ENCODE results near the gene ZSCAN1. TPM values are rescaled to one million over a fixed set of nuclear protein-coding genes. Genes with fewer than 3 reads are reported as not detected.

Gene ZSCAN1
- total RNA-seq, 1 donor from 2014 or later = 0.67 TPM

DNA sequence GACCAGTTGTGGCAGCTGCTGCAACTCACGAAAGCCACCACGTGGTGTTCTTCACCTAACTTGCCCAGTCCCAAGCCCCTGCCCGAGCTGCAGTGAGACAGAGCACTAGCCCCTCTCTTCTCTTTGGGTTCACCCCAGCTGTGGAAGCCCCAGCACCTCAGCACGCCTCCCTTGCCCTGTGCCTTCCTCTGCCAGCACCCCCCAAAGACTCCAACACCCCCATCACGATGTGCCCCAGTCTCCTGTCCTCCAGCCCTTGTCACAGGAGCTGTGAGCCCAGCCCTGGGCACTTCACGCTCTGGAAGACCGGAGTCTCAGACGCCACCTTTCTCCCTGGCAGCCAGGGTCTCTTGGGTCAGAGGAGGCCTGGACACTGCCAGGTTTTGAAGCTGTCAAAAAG lies 23.0 kb downstream of the ZSCAN1 start:
- Histone ChIP-seq H3K79me2 (ENCODE audit: low read depth) (no peaks in the 10 kb centered on the region), H3K4me1 (peaks cover 8% of the 10 kb centered on the region), H4K20me1 (ENCODE audit: low read depth) (no peaks in the 10 kb centered on the region), H3K36me3 (no peaks in the 10 kb centered on the region), H3F3A (ENCODE audit: low read depth) (peaks cover 6% of the 10 kb centered on the region), H3K9ac (no peak overlapping the region), H3K27ac (no peak overlapping the region), H3K4me2 (no peak overlapping the region), H3K27me3 (no peaks in the 10 kb centered on the region), H2AFZ (replicated peaks) (no peak overlapping the region), H3K4me3 (no peak overlapping the region), H3K9me3 (ENCODE audit: low read depth) (no peaks in the 10 kb centered on the region)
- Mint-ChIP-seq H3K27me3 (ENCODE audit: insufficient read depth, low read depth) (peaks cover 16% of the 10 kb centered on the region), H3K36me3 (peaks cover 12% of the 10 kb centered on the region), H3K4me3 (no peak overlapping the region), H3K27ac (no peak overlapping the region), H3K9me3 (peaks cover 67% of the 10 kb centered on the region), H3K4me1 (peaks cover 3% of the 10 kb centered on the region)
- TF ChIP-seq, protein P1, sequence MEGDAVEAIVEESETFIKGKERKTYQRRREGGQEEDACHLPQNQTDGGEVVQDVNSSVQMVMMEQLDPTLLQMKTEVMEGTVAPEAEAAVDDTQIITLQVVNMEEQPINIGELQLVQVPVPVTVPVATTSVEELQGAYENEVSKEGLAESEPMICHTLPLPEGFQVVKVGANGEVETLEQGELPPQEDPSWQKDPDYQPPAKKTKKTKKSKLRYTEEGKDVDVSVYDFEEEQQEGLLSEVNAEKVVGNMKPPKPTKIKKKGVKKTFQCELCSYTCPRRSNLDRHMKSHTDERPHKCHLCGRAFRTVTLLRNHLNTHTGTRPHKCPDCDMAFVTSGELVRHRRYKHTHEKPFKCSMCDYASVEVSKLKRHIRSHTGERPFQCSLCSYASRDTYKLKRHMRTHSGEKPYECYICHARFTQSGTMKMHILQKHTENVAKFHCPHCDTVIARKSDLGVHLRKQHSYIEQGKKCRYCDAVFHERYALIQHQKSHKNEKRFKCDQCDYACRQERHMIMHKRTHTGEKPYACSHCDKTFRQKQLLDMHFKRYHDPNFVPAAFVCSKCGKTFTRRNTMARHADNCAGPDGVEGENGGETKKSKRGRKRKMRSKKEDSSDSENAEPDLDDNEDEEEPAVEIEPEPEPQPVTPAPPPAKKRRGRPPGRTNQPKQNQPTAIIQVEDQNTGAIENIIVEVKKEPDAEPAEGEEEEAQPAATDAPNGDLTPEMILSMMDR (IDR thresholded peaks at IDR 0.05) = no peak
- TF ChIP-seq EZH2phosphoT487 (IDR thresholded peaks at IDR 0.05) (no peak), EZH2 (IDR thresholded peaks at IDR 0.05) (no peak)
- no peak for DNase-seq (ENCODE audit: low spot score)

DNA sequence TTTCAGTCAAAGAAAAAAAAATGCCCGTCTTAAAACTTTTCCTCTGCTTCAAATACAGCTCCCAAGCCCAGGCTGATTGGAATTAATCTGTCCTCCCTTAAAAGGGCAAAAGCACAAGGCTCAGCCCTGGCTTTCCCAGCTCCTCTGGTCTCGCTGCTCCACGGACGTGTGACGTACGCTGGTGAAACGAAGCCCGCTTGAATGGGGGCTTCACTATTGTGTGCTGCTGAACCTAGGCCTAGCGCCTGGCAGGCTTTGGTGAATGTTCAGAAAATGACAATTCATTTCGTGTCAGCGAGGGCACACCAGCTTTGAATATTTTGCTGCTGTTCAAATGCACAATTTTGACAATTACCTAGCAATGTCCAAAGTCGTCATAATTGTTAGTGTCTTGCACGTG lies 24.6 kb downstream of the ZSCAN1 start:
- no peaks in the 10 kb centered on the region for H4K20me1 ChIP-seq (ENCODE audit: low read depth)
- DNase-seq (ENCODE audit: low spot score) = peak; percentile 28
- peaks cover 64% of the 10 kb centered on the region for H3K9me3 Mint-ChIP-seq
- H2AFZ ChIP-seq (replicated peaks) = peak overlapping the region; percentile 27
- H3K27me3 Mint-ChIP-seq (ENCODE audit: insufficient read depth, low read depth) = peaks cover 13% of the 10 kb centered on the region
- no peaks in the 10 kb centered on the region for H3K79me2 ChIP-seq (ENCODE audit: low read depth)
- TF ChIP-seq, protein P1 (IDR thresholded peaks at IDR 0.05) = no peak
- TF ChIP-seq EZH2phosphoT487 (IDR thresholded peaks at IDR 0.05) = no peak
- no peak for TF ChIP-seq EZH2 (IDR thresholded peaks at IDR 0.05)
- no peaks in the 10 kb centered on the region for H3K9me3 ChIP-seq (ENCODE audit: low read depth)
- peak overlapping the region; percentile 71 for H3K4me2 ChIP-seq
- H3K4me1 ChIP-seq = peaks cover 8% of the 10 kb centered on the region
- H3F3A ChIP-seq (ENCODE audit: low read depth) = peaks cover 6% of the 10 kb centered on the region
- H3K9ac ChIP-seq = no peak overlapping the region
- peaks cover 11% of the 10 kb centered on the region for H3K36me3 Mint-ChIP-seq
- H3K4me1 Mint-ChIP-seq = peaks cover 3% of the 10 kb centered on the region
- no peak overlapping the region for H3K27ac ChIP-seq
- peak overlapping the region; percentile 62 for H3K4me3 ChIP-seq
- H3K27me3 ChIP-seq = no peaks in the 10 kb centered on the region
- peak overlapping the region; percentile 80 for H3K4me3 Mint-ChIP-seq
- no peak overlapping the region for H3K27ac Mint-ChIP-seq
- H3K36me3 ChIP-seq = no peaks in the 10 kb centered on the region

DNA sequence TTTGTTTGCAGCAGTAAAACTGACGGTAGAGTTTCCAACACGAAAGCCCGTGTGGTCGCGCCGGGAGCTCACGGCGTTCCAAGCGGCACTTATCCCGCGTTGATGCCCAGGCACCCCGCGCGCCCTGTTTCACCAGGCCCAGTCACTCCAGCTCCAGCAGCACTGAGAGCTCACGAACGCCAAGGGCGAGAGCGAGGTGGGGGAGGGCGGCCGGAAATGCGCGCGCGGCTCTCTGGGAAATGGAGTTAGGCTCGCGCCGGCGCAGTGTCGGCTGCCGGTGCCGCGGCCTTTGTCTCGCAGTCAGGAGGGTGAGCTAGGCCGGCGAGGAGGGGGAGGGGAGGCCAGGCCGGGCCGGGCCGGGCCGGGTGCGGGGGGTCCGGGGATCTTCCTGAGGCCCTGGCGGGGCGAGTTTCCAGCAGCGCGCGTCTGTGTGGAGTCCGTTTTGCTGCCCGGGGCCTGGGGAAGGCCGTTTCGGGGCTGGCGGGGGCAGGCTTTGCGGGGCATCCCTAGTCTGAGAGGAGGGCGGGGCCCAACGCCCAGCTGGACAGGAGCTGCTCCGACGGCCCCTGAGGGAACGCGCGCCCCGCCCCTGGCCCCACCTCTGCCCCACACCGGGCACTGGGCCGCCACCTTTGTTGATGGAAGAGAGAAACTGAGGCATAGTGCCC lies 25.3 kb downstream of the ZSCAN1 start, which contains the start of gene ZNF135:
Gene ZNF135, plus strand, starts transcription at position 280 of the 668 bp plus-strand sequence. CDS start 721 bp downstream, outside the sequence.
- H3K4me3 ChIP-seq = peak within 1 kb of the TSS; percentile 62
- peak within 1 kb of the TSS; percentile 27 for H2AFZ ChIP-seq (replicated peaks)
- Mint-ChIP-seq H3K27ac (peak within 1 kb of the TSS; percentile 91), H3K4me3 (peak within 1 kb of the TSS; percentile 80), H3K27me3 (ENCODE audit: insufficient read depth, low read depth) (peaks cover 13% of the 10 kb centered on the region), H3K9me3 (peaks cover 70% of the 10 kb centered on the region), H3K36me3 (peaks cover 11% of the 10 kb centered on the region), H3K4me1 (peaks cover 3% of the 10 kb centered on the region)
- H3K36me3 ChIP-seq = peaks cover under 1% of the 10 kb centered on the region
- TF ChIP-seq EZH2phosphoT487 (IDR thresholded peaks at IDR 0.05) (no peak), EZH2 (IDR thresholded peaks at IDR 0.05) (no peak)
- TF ChIP-seq, protein P1 (IDR thresholded peaks at IDR 0.05) = no peak
- peak within 1 kb of the TSS; percentile 75 for H3K9ac ChIP-seq
- no peaks in the 10 kb centered on the region for H3K79me2 ChIP-seq (ENCODE audit: low read depth)
- H3K27me3 ChIP-seq = no peaks in the 10 kb centered on the region
- peak; percentile 91 for DNase-seq (ENCODE audit: low spot score)
- no peaks in the 10 kb centered on the region for H4K20me1 ChIP-seq (ENCODE audit: low read depth)
- H3F3A ChIP-seq (ENCODE audit: low read depth) = peaks cover 6% of the 10 kb centered on the region
- H3K4me2 ChIP-seq = peak within 1 kb of the TSS; percentile 71
- peak within 1 kb of the TSS; percentile 85 for H3K27ac ChIP-seq
- peaks cover 8% of the 10 kb centered on the region for H3K4me1 ChIP-seq
- H3K9me3 ChIP-seq (ENCODE audit: low read depth) = no peaks in the 10 kb centered on the region

Data from neural progenitor cell (in vitro differentiated cells).